ENCODE data around the gene TAGLN3. TPM values are rescaled to one million over a fixed set of nuclear protein-coding genes. Genes with fewer than 3 reads are reported as not detected.
A peak's percentile ranks its signal among the peaks of the same experiment; 100 is the strongest.

TAGLN3 gene
- total and polyA plus RNA-seq, 8 donors: 0.87 to 5.3 (median 2.2) TPM; not detected in 4

GRCh38 chr3:111993038-111993437 is 5.7 kb upstream of the TAGLN3 start:
- H3K4me3 ChIP-seq: no peak overlapping the region
- peaks cover 0 to 2% (median under 1%) of the 10 kb centered on the region in 3 donors for H3K27me3 ChIP-seq
- H3K4me1 ChIP-seq: peaks cover 0 to 9% (median 0%) of the 10 kb centered on the region in 4 donors
- TF ChIP-seq EP300 (IDR thresholded peaks at IDR 0.05): no peak
- no peak for TF ChIP-seq POLR2A (IDR thresholded peaks at IDR 0.05)
- TF ChIP-seq POLR2AphosphoS5 (IDR thresholded peaks at IDR 0.05): no peak
- TF ChIP-seq CTCF (IDR thresholded peaks at IDR 0.05): no peak
- intact Hi-C loops (cut with DNase I; ENCODE audit: low total_unique reads): no loop called here
- H3K27ac ChIP-seq: no peak overlapping the region
- H3K9me3 ChIP-seq: no peaks in the 10 kb centered on the region
- 70 to 100% (median 89%) methylated on average over 2 of the region's 2 CpGs for WGBS, 5 donors
- peaks cover 6 to 37% (median 32%) of the 10 kb centered on the region in 4 donors for H3K36me3 ChIP-seq
- DNase-seq: no peak

- Histone ChIP-seq H3K9me3 (no peaks in the 10 kb centered on the region), H3K27me3 (peaks cover 0 to 26% (median 10%) of the 10 kb centered on the region in 3 donors), H3K36me3 (no peaks in the 10 kb centered on the region), H3K27ac (no peak overlapping the region), H3K4me3 (peak overlapping the region; percentile 37 to 51 (median 42)), H3K4me1 (peaks cover 7 to 16% (median 15%) of the 10 kb centered on the region in 4 donors)
- no peak for TF ChIP-seq POLR2AphosphoS5 (IDR thresholded peaks at IDR 0.05)
- TF ChIP-seq POLR2A (IDR thresholded peaks at IDR 0.05): no peak
- TF ChIP-seq CTCF (IDR thresholded peaks at IDR 0.05): no peak
- no peak for TF ChIP-seq EP300 (IDR thresholded peaks at IDR 0.05)
- intact Hi-C loops (cut with DNase I; ENCODE audit: low total_unique reads): no loop called here
- WGBS, 5 donors: 27 to 46% (median 30%) methylated on average over 14 to 19 of the region's 19 CpGs
- DNase-seq: no peak
Observed at GRCh38 chr3:111999484-112000324, 982 bp downstream of the TAGLN3 start.

DNA sequence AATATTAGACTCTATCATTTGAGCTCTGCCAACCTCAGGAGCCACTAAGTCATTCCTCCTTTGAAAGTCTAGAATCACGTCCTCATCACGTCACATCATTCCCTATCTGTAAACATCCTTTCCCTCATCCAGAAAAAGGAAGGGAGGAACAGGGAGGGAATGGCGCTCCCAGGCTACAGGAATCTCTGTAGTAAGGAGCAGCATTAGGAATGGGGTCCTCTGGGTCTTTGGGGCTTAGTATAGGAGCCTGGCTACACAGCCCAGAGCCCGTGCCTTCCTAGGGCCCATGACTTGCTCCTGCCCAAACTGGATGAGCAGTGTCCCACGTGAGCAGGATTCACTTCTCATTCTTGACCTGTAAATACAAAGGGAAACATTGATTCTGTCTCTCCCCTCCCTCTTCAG is 1.6 kb downstream of the TAGLN3 start:
- DNase-seq: no peak
- no peak overlapping the region for H3K4me3 ChIP-seq
- peaks cover 0 to 26% (median 10%) of the 10 kb centered on the region in 3 donors for H3K27me3 ChIP-seq
- intact Hi-C loops (cut with DNase I; ENCODE audit: low total_unique reads): no loop called here
- H3K36me3 ChIP-seq: no peaks in the 10 kb centered on the region
- no peak overlapping the region for H3K27ac ChIP-seq
- no peak for TF ChIP-seq CTCF (IDR thresholded peaks at IDR 0.05)
- no peak for TF ChIP-seq EP300 (IDR thresholded peaks at IDR 0.05)
- no peak for TF ChIP-seq POLR2AphosphoS5 (IDR thresholded peaks at IDR 0.05)
- TF ChIP-seq POLR2A (IDR thresholded peaks at IDR 0.05): no peak
- WGBS, 5 donors: 91 to 94% (median 92%) methylated on average over 5 of the region's 5 CpGs
- H3K4me1 ChIP-seq: peaks cover 7 to 16% (median 15%) of the 10 kb centered on the region in 4 donors
- H3K9me3 ChIP-seq: no peaks in the 10 kb centered on the region

GRCh38 chr3:112000966-112001365 is 2.2 kb downstream of the TAGLN3 start:
- intact Hi-C loops (cut with DNase I; ENCODE audit: low total_unique reads): no loop called here
- 72 to 89% (median 84%) methylated on average over 2 of the region's 2 CpGs for WGBS, 5 donors
- H3K36me3 ChIP-seq: no peaks in the 10 kb centered on the region
- no peak for DNase-seq
- H3K9me3 ChIP-seq: no peaks in the 10 kb centered on the region
- H3K4me3 ChIP-seq: no peak overlapping the region
- H3K27me3 ChIP-seq: peaks cover 0 to 26% (median 10%) of the 10 kb centered on the region in 3 donors
- no peak overlapping the region for H3K27ac ChIP-seq
- TF ChIP-seq POLR2A (IDR thresholded peaks at IDR 0.05): no peak
- no peak for TF ChIP-seq EP300 (IDR thresholded peaks at IDR 0.05)
- TF ChIP-seq POLR2AphosphoS5 (IDR thresholded peaks at IDR 0.05): no peak
- TF ChIP-seq CTCF (IDR thresholded peaks at IDR 0.05): no peak
- H3K4me1 ChIP-seq: peaks cover 7 to 16% (median 15%) of the 10 kb centered on the region in 4 donors
